GM19455 (cell line): Measurements from ENCODE around the gene B3GNT4.
"Not testable (repeated sequence)": the region's sequence is repeated elsewhere in the genome, so short reads cannot be mapped to it uniquely, and the experiment has no call there.

ENCODE experiments used
- ATAC-seq: cut with Tn5 transposase; IDR thresholded peaks from one replicate; pipeline ENCODE4 v1.9.1; 2021; ENCODE audit not compliant: unreplicated experiment

The B3GNT4 gene

GRCh38 chr12:122203301-122204166 is at the start of gene B3GNT4:
Gene B3GNT4 (plus strand): TSS chr12:122203709. CDS start chr12:122204619, 910 bp downstream.
- ATAC-seq, result no peak

- ATAC-seq, result no peak
Measured at GRCh38 chr12:122155705-122156104, 47.8 kb upstream of the B3GNT4 start.

- no peak for ATAC-seq
Measured at GRCh38 chr12:122158700-122159285, 44.7 kb upstream of the B3GNT4 start.

GRCh38 chr12:122159882-122160281 is 43.6 kb upstream of the B3GNT4 start:
- no peak for ATAC-seq

- ATAC-seq, result no peak
Measured at GRCh38 chr12:122160761-122161160, 42.7 kb upstream of the B3GNT4 start.

- ATAC-seq, result no peak
Measured at GRCh38 chr12:122161682-122162081, 41.8 kb upstream of the B3GNT4 start.

GRCh38 chr12:122162976-122163375 is 40.5 kb upstream of the B3GNT4 start:
- no peak for ATAC-seq

GRCh38 chr12:122166422-122167349 is 36.8 kb upstream of the B3GNT4 start:
- no peak for ATAC-seq

- ATAC-seq, result no peak
Measured at GRCh38 chr12:122167356-122167925, 36.1 kb upstream of the B3GNT4 start.

GRCh38 chr12:122168492-122168891 is 35.0 kb upstream of the B3GNT4 start:
- ATAC-seq, result no peak

GRCh38 chr12:122171399-122171798 is 32.1 kb upstream of the B3GNT4 start:
- no peak for ATAC-seq

- ATAC-seq, result no peak
Measured at GRCh38 chr12:122172262-122172939, 31.1 kb upstream of the B3GNT4 start.

- no peak for ATAC-seq
Measured at GRCh38 chr12:122174155-122174845, 29.2 kb upstream of the B3GNT4 start, which contains the start of gene IL31. Gene IL31 (minus strand): TSS chr12:122174221. CDS start chr12:122174172, 49 bp downstream.

GRCh38 chr12:122176473-122176872 is 27.0 kb upstream of the B3GNT4 start:
- not testable (repeated sequence) for ATAC-seq

GRCh38 chr12:122182887-122183587 is 20.5 kb upstream of the B3GNT4 start, which contains the start of gene LRRC43:
Gene LRRC43 (plus strand): TSS chr12:122183123. CDS start chr12:122183145, 22 bp downstream.
- ATAC-seq, result no peak

- ATAC-seq, result no peak
Measured at GRCh38 chr12:122183588-122183940, 19.9 kb upstream of the B3GNT4 start.

- no peak for ATAC-seq
Measured at GRCh38 chr12:122184517-122184916, 19.0 kb upstream of the B3GNT4 start.

GRCh38 chr12:122185079-122185478 is 18.4 kb upstream of the B3GNT4 start:
- no peak for ATAC-seq

- ATAC-seq, result no peak
Measured at GRCh38 chr12:122185494-122186082, 17.9 kb upstream of the B3GNT4 start.
